Stimulated activated CD8-positive, alpha-beta memory T cell treated with anti-CD3 and anti-CD28 coated beads, Interleukin-7, amount 100 ng/mL, for 24 hours (primary cell): ENCODE measurements around the gene ANKRD50.

Experiments used
- DNase-seq: peaks from one replicate; pipeline ENCODE4 v3.0.0-alpha.2; 2020; ENCODE audit warnings: low read depth

Gene ANKRD50

GRCh38 chr4:124712372-124713184, at the start of gene ANKRD50:
Gene ANKRD50 (minus strand): TSS chr4:124712732. CDS start chr4:124710511, 2,221 bp downstream.
- DNase-seq: no peak

GRCh38 chr4:124757126-124757525, 44.6 kb upstream of the ANKRD50 start:
- no peak for DNase-seq

GRCh38 chr4:124754681-124755080, 42.1 kb upstream of the ANKRD50 start:
- DNase-seq: no peak

GRCh38 chr4:124753941-124754581, 41.5 kb upstream of the ANKRD50 start:
- no peak for DNase-seq

GRCh38 chr4:124749421-124749820, 36.9 kb upstream of the ANKRD50 start:
- DNase-seq: no peak

- DNase-seq: no peak
Observed at GRCh38 chr4:124748965-124749364, 36.4 kb upstream of the ANKRD50 start.

- DNase-seq: no peak
Observed at GRCh38 chr4:124745985-124746801, 33.7 kb upstream of the ANKRD50 start.

- DNase-seq: no peak
Observed at GRCh38 chr4:124743711-124744110, 31.2 kb upstream of the ANKRD50 start.

GRCh38 chr4:124740501-124740900, 28.0 kb upstream of the ANKRD50 start:
- DNase-seq: no peak

- DNase-seq: no peak
Observed at GRCh38 chr4:124738994-124739393, 26.5 kb upstream of the ANKRD50 start.

- DNase-seq: no peak
Observed at GRCh38 chr4:124737619-124738018, 25.1 kb upstream of the ANKRD50 start.

GRCh38 chr4:124736526-124736925, 24.0 kb upstream of the ANKRD50 start:
- DNase-seq: no peak

- no peak for DNase-seq
Observed at GRCh38 chr4:124727331-124727890, 14.9 kb upstream of the ANKRD50 start.

- no peak for DNase-seq
Observed at GRCh38 chr4:124726269-124726668, 13.7 kb upstream of the ANKRD50 start.

GRCh38 chr4:124722071-124722470, 9.5 kb upstream of the ANKRD50 start:
- DNase-seq: no peak

- no peak for DNase-seq
Observed at GRCh38 chr4:124717101-124717500, 4.6 kb upstream of the ANKRD50 start.

GRCh38 chr4:124713185-124713592, 657 bp upstream of the ANKRD50 start:
- DNase-seq: no peak

- DNase-seq: no peak
Observed at GRCh38 chr4:124711471-124712371, 811 bp downstream of the ANKRD50 start.

GRCh38 chr4:124710911-124711310, 1.6 kb downstream of the ANKRD50 start:
- DNase-seq: no peak

- no peak for DNase-seq
Observed at GRCh38 chr4:124710015-124710741, 2.4 kb downstream of the ANKRD50 start.
